ENCODE results near the gene SLC1A1.

The SLC1A1 gene

GRCh38 chr9:4620057-4620765 is 129.9 kb downstream of the SLC1A1 start:
- DNase-seq (ENCODE audit: low spot score) = no peak

GRCh38 chr9:4620881-4621555 is 130.8 kb downstream of the SLC1A1 start:
- DNase-seq (ENCODE audit: low spot score) = no peak

- no peak for DNase-seq (ENCODE audit: low spot score)
Measured at GRCh38 chr9:4622016-4622415, 131.7 kb downstream of the SLC1A1 start.

DNA sequence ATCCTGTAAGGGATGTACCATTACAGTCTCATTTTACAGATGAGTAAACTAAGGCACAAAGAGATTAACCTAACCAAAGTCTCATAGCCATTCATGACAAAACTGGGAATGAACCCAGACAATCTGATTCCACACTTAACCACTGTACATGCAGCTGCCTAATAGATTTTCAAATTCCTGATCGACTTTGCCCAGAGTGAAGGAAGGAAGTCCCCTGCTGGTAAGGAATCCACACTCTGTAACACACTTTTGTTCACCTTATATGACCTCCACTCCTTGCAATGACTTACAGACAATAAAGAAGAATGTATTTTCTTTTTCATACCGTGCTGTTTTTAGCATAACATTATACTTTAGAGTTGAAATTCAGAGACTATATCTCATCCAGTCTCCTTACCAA is 140.6 kb downstream of the SLC1A1 start:
- DNase-seq (ENCODE audit: low spot score) = no peak

Data from CD4-positive, alpha-beta T cell treated with Interleukin-2 at 100 ng/mL for 4 hours (primary cell).